GM19395 (cell line): Measurements from ENCODE around the gene TET1.
A peak's percentile ranks its signal among the peaks of the same experiment; 100 is the strongest.
"Not testable (repeated sequence)": the region's sequence is repeated elsewhere in the genome, so short reads cannot be mapped to it uniquely, and the experiment has no call there.

Source experiments
- ATAC-seq: cut with Tn5 transposase; IDR thresholded peaks from one replicate; pipeline ENCODE4 v1.9.1; 2021; ENCODE audit warnings: mild to moderate bottlenecking, moderate library complexity; ENCODE audit not compliant: unreplicated experiment

The TET1 gene

DNA sequence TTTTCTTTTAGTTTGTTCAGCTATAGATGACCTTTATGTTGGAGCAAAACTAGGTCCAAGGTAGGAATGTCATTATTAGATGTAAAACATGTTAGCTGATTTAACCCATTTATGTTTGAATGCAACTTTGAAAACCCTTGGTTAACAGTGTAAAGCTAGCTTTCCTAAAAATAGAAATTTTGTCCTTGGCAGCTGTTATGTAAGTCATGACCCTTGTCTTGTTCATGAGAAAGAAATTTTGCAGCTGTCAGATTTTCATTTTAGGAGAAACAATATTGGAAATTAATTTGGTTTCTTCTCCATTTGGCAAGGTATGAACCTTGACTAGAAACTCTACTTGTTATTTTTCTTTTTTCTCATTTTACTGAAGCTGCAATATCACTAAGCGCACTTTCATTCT lies 137.0 kb downstream of the TET1 start:
- no peak for ATAC-seq

DNA sequence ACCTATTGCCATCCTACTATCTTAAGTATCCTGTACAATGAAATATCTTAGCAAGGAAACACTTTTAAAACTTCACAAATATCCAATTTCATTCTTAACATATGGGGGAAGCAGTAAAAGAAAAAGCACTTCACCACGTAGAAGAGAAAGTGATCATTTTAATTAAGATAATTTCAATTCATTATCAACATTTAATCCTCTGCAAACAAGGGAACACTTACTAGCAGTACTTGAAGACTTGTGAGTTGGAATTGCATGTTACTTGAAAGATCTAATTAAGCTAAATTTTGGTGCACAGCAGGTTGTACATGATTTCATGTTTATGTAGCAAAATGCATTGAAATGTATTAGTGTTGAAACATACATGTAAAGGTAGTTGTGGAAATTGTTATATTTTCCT lies 140.1 kb downstream of the TET1 start:
- ATAC-seq = no peak

DNA sequence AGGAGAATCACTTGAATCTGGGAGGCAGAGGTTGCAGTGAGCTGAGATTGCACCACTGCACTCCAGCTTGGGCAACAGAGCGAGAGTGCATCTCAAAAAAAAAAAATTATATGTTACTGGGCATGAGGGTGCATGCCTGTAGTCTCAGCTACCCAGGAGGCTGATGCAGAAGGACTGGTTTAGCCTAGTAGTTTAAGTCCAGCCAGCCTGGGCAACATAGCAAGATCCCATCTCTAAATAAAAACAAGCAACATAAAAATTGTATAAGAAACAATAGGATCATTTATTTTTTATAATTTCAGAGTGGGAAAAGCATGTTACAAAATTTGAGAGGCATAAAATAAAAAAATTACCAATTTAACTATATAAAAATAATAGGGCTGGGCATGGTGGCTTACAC lies 145.4 kb downstream of the TET1 start:
- ATAC-seq = no peak

DNA sequence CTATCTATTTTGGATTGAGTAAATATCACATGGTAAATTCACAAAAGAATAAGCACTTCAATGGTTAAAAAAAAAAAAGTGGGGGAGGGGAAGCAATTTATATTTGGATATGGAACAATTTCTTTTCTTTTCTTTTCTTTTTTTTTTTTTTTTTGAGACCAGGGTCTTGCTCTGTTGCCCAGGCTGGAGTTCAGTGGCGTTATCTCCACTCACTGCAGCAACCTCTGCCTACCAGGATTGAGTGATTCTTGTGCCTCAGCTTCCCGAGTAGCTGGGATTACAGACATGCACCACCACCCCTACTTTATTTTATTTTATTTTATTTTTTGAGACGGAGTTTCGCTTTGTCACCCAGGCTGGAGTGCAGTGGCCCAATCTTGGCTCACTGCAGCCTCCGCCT lies 148.8 kb downstream of the TET1 start:
- not testable (repeated sequence) for ATAC-seq

DNA sequence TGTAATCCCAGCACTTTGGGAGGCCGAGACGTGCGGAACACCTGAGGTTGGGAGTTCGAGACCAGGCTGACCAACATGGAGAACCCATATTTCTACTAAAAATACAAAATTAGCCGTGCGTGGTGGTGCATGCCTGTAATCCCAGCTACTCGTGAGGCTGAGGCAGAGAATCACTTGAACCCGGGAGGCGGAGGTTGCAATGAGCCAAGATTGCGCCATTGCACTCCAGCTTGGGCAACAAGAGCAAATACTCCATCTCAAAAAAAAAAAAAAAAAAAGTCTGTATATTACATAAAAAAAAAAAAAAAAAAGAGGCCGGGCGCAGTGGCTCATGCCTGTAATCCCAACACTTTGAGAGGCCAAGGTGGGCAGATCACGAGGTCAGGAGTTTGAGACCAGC lies 152.9 kb downstream of the TET1 start:
- not testable (repeated sequence) for ATAC-seq

DNA sequence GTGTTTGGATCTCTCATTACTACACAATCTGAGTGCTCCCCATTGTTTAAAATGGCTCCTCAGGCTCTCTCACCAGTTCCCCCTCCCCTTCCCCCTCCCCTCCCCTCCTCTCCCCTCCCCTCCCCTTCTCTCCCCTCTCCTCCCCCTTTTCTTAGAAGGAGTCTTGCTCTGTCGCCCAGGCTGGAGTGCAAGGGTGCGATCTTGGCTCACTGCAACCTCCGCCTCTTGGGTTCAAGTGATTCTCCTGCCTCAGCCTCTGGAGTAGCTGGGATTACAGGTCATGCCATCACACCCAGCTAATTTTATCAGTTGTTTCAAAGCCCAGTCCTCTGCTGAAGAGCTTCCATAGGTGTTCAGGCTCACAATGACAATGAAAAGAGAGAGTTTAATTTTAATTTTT lies 157.3 kb downstream of the TET1 start:
- no peak for ATAC-seq

DNA sequence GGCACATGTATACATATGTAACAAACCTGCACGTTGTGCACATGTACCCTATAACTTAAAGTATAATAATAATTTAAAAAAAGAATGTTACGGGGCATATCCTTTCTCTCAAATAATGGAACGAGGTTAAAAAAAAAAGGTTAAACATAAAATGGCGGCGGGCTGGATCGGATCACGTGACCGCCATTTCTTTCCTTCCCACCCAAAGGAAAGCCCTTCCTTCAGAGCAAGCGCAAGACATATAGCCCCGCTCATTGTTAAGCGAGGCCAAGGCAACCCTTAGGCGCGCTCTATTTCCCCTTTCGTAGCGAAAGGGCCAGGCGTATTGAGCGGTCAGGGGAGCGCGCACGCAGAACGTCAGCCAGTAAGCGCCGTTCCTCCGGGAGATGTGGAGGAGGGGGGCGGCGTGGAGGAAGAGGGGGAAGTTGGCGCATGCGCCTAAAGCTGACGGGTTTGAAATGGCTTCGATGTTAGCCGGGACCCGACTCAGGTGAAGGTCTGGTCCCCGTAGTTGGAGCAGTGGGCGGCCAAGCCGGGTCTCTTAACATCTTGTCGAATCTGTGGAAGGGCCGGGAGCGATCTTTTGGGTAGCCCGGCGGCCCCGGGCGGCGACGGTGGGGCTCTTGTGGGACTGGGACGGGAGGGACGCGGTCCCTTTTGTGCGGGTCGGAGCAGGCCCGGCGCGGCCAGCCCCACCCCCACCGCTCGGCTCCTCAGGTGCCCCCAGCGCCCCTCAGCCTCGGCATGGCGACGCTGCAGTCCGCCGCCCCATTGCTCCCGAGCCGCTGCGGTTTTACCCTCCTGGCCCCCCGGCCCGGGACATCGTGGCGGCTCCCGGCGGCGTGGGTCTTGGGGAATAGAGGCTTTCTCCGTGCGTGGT lies 160.9 kb downstream of the TET1 start, which contains the start of gene CCAR1:
TSS of gene CCAR1 (plus strand) at position 447 of the 880 bp plus-strand sequence. CDS start 1,266 bp downstream, outside the sequence.
- peak; percentile 99 for ATAC-seq

DNA sequence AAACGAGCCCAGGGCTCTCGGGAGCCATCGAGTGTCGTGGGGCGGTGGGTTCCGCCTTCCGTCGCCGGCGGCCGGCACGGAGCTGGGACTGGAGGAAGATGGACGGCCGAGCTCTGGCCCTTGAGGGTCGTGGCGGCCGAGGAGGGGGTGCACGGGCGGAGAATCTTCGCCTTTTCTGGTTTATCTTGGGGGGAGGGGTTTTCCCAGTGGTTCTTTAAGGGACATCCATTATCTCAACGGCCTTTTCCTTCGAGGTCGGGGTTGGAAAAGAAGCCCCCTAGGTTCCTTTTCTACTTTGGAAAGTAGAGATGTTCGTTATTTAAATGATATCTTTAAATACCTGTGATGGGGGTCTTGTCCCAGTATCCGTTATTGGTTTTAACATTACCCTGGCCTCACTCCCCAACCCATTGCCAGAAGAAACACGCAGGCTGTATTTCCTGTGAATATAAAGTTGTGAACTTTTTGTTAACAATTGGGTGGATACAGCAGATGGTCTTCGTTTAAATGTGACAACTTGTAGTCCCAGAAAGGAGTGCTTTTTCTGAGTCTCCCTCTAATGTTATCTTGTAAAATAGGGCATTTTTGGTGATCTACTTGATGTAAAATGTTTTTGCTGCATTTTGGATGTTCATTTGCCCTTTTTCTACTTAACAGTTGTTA lies 161.7 kb downstream of the TET1 start:
- no peak for ATAC-seq

DNA sequence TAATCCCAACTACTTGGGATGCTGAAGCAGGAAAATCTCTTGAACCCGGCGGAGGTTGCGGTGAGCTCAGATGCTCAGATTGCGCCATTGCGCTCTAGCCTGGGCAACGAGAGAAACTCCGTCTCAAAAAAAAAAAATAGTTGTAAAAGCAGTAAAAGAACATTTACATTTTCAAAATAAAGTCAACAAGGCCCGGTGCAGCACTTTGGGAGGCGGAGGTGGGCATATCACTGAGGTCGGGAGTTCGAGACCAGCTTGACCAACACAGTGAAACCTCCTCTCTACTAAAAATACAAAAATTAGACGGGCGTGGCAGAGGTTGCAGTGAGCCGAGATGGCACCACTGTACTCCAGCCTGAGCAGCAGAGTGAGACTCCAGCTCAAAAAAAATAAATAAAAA lies 164.9 kb downstream of the TET1 start:
- ATAC-seq = no peak

DNA sequence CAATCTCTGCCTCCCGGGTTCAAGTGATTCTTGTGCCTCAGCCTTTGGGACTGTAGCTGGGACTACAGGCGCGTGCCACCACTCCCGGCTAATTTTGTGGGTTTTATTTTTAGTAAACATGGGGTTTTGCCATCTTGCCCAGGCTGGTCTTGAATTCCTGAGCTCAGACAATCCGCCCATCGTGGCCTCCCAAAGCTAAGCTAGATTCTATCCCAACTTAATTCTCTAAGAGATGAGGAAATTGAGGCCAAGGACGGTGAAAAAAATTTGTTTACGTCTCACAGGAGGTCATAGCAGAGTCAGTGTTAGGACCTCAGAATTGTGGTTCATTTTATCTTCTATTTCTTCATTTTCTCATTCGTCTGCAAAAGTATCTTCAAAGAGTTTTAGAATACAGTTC lies 167.0 kb downstream of the TET1 start:
- ATAC-seq = no peak

DNA sequence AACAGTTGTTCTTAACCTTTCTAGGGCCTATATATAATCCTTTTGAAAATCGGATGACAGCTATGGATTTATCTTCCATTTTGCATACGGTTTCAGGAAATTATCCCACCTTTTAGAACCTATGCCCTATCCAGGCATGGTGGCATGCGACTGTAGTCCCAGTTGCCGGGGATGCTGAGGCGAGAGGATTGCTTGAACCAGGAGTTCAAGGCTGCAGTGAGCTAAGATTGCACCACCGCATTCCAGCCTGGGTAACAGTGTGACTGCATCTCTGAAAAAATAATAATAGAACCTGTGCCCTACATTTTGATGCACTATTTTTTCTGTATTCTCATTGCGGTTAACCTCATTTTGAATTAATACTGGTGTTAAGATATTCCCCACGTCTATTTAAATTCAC lies 172.5 kb downstream of the TET1 start:
- no peak for ATAC-seq

DNA sequence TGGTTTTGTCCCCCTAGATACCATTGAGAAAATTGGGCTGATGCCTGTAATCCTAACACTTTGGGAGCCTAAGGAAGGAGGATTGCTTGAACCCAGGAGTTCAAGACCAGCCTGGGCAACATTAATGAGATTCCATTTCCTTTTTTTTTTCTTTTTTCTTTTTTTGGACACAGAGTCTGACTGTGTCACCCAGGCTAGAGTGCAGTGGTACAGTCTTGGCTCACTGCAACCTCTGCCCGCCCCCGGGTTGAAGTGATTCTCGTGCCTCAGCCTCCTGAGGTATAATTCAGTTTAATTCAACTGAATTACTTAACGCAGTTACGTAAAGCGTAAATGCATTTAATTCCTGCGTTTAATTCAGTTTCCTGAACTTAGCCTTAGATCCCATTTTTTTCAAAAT lies 174.2 kb downstream of the TET1 start:
- ATAC-seq = no peak

DNA sequence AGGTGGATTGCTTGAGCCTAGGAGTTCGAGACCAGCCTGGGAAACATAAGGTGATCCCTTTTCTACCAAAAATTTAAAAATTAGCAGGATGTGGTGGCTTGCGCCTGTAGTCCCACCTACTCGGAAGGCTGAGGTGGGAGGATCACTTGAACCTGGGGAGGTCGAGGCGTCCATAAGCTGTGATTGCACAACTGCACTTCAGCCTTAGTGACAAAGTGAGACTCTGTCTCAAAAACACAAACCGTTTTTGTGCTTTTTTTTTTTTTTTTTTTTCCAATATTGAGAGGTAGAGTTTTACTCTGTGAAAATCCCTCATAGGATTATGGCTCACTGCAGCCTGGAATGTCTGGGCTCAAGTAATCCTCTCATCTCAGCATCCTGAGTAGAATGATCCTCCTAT lies 175.0 kb downstream of the TET1 start:
- ATAC-seq = no peak

DNA sequence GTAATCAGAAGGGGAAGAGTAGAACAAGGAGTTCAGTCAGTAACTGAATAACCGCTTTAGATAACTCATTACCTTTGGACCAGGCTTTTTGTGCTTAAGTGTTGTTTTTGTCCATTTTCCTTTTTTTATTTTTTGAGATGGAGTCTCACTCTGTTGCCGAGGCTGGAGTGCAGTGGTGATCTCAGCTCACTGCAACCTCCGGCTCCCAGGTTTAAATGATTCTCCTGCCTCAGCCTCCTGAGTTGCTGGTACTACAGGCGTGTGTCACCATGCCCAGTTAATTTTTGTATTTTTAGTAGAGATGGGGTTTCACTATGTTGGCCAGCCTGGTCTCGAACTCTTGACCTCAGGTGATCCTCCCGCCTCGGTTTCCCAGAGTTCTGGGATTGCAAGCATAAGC lies 175.6 kb downstream of the TET1 start:
- ATAC-seq = not testable (repeated sequence)

DNA sequence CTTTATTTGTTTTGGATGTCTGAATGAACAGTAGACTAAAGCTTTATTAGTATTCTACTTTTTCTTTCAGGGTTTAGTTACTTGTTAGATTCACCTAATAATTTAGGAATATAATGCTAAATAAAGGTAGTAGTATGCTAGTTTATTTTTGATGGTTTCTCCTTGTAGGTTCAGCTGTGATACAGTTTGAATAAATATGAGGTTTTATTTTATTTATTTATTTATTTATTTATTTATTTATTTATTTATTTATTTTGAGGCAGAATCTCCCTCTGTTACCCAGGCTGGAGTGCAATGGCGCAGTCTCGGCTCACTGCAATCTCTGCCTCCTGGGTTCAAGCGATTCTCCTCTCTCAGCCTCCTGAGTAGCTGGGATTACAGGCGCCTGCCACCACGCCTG lies 180.5 kb downstream of the TET1 start:
- not testable (repeated sequence) for ATAC-seq

DNA sequence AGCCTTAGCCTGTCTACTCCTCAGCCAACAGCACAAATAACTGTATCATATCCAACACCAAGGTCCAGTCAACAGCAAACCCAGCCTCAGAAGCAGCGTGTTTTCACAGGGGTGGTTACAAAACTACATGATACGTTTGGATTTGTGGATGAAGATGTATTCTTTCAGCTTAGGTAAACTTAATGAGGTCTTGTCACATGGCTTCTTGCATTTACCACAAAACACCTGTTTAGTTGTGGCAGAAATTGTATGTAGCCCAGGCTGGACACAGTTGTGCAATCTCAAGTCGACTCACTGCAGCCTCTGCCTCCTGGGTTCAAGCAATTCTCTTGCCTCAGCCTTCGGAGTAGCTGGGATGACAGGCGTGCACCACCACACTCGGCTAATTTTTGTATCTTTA lies 182.3 kb downstream of the TET1 start:
- ATAC-seq = no peak
